Endothelial cell of umbilical vein (primary cell): ENCODE results near the gene PIF1. TPM values are rescaled to one million over a fixed set of nuclear protein-coding genes. Genes with fewer than 3 reads are reported as not detected.

Experiments used
- BruUV-seq: library from RNA; stranded (reverse); fragments of 400-500 nt; replicated peaks from 2 replicates; lab custom pipeline; 2021; lab: Mats Ljungman, UMichigan
- CTCF ChIA-PET: fragments of 300-600, 350-600 bp; sonication (Branson Sonifier 250); formaldehyde crosslinking; loops from one replicate; lab custom pipeline; 2021; ENCODE audit warnings: antibody characterized with exemption, inconsistent platforms; lab: Charles Lee
- POLR2A ChIA-PET: fragments of 300-600, 350-600 bp; sonication (Branson Sonifier 250); formaldehyde crosslinking; loops from one replicate; lab custom pipeline; 2021; ENCODE audit warnings: antibody characterized with exemption, inconsistent platforms; lab: Charles Lee
- DNase-seq: peaks from one replicate; pipeline ENCODE4 v3.0.0-alpha.2; 2011; ENCODE audit warnings: low read depth, low spot score
- FAIRE-seq: peaks from 2 replicates; lab custom pipeline; 2011; peaks lifted over from hg19 to GRCh38; lab: Jason Lieb, UNC
- H2AFZ ChIP-seq: 2 replicates; pipeline ENCODE4 v1.6.0; 2012; ENCODE audit warnings: low read depth, low read length, control low read depth, inconsistent platforms
- H3K27ac ChIP-seq: 2 replicates; pipeline ENCODE4 v1.5.1; 2011; ENCODE audit warnings: low read depth, mild to moderate bottlenecking, control low read depth, low read length, moderate library complexity; ENCODE audit not compliant: insufficient read depth
- H3K27me3 ChIP-seq, 2 experiments: 2 replicates each; pipeline versions ENCODE4 v1.6.0 to v1.6.1; 2011; ENCODE audit warnings: low read length in 2 of 2, mixed read lengths in 1 of 2; ENCODE audit not compliant: control insufficient read depth in 2 of 2, insufficient read depth in 2 of 2
- H3K36me3 ChIP-seq, 2 experiments: 2 replicates in 1 of 2; 3 replicates in 1 of 2; pipeline ENCODE4 v1.5.1; 2011; ENCODE audit warnings: low read length in 2 of 2, mild to moderate bottlenecking in 1 of 2, moderate library complexity in 1 of 2; ENCODE audit not compliant: control insufficient read depth in 2 of 2, insufficient read depth in 2 of 2; ENCODE audit errors: extremely low read depth in 1 of 2
- H3K4me1 ChIP-seq: 3 replicates; pipeline ENCODE4 v1.5.1; 2011; ENCODE audit warnings: mild to moderate bottlenecking, low read length; ENCODE audit not compliant: control insufficient read depth, insufficient read depth; ENCODE audit errors: extremely low read depth
- H3K4me2 ChIP-seq: 2 replicates; pipeline ENCODE4 v1.6.1; 2011; ENCODE audit warnings: low read length, control low read depth, mixed read lengths; ENCODE audit not compliant: insufficient read depth
- H3K4me3 ChIP-seq, 3 experiments: fragments of 200-600 bp in 1 of 3; sonication (generic), shearing (Covaris generic) in 1 of 3; replicated peaks in 1 of 3; 2 replicates each; pipeline ENCODE4 v1.5.1; 2011 to 2016; ENCODE audit warnings: control low read depth in 3 of 3, low read length in 3 of 3, mild to moderate bottlenecking in 2 of 3, inconsistent platforms in 1 of 3, low read depth in 1 of 3, moderate library complexity in 1 of 3; ENCODE audit not compliant: insufficient read depth in 1 of 3
- H3K79me2 ChIP-seq: 2 replicates; pipeline ENCODE4 v1.6.0; 2012; ENCODE audit warnings: low read length, inconsistent platforms; ENCODE audit not compliant: control insufficient read depth, insufficient read depth
- H3K9ac ChIP-seq: replicated peaks from 2 replicates; pipeline ENCODE3; 2011; ENCODE audit warnings: low read length, control low read depth; ENCODE audit not compliant: insufficient read depth; ENCODE audit errors: extremely low read depth
- H3K9me1 ChIP-seq: replicated peaks from 3 replicates; pipeline ENCODE4 v1.6.0; 2011; ENCODE audit warnings: mild to moderate bottlenecking, low read length; ENCODE audit not compliant: control insufficient read depth, insufficient read depth; ENCODE audit errors: extremely low read depth
- H3K9me3 ChIP-seq: replicated peaks from 2 replicates; pipeline ENCODE4 v1.5.1; 2012; ENCODE audit warnings: low read length, inconsistent platforms; ENCODE audit not compliant: control insufficient read depth, insufficient read depth
- H4K20me1 ChIP-seq: replicated peaks from 2 replicates; pipeline ENCODE3; 2011; ENCODE audit warnings: mild to moderate bottlenecking, low read length; ENCODE audit not compliant: control insufficient read depth, insufficient read depth; ENCODE audit errors: extremely low read depth
- EZH2 ChIP-seq: IDR thresholded peaks from 2 replicates; pipeline ENCODE4 v1.6.1; 2012; ENCODE audit warnings: borderline replicate concordance, low read depth, mild to moderate bottlenecking, moderate library complexity, low read length, inconsistent platforms; ENCODE audit not compliant: severe bottlenecking
- dilution Hi-C: fragments of 300-500 bp; cut with MboI; formaldehyde crosslinking; loops from one replicate; pipeline ENCODE4 v1.15.0; 2019; ENCODE audit warnings: low sequenced_read_pairs; ENCODE audit not compliant: extremely low pct_ligation_motif_present
- intact Hi-C: fragments of 100-400 bp; cut with micrococcal nuclease; formaldehyde crosslinking; loops from one replicate; pipeline ENCODE4 v1.10.0; 2022
- polyA plus RNA-seq, 4 experiments: library from polyadenylated mRNA; depleted of rRNA in 3 of 4; stranded (reverse) in 3 of 4; unstranded in 1 of 4; fragments of >200 nt; gene quantifications; 2 replicates each; pipeline versions ENCODE4 v1.2.1 to v1.2.3, GENCODE V29; 2011 to 2012; ENCODE audit warnings: missing spikeins in 1 of 4
- total RNA-seq: library from RNA; stranded (reverse); gene quantifications from 2 replicates; pipeline ENCODE4 v1.2.3, GENCODE V29; 2021

PIF1 gene
- total and polyA plus RNA-seq, 2 donors (not counting 3 experiments of a cell fraction or from before 2014, with no cell fraction given) = 18.6 to 52.7 TPM

DNA sequence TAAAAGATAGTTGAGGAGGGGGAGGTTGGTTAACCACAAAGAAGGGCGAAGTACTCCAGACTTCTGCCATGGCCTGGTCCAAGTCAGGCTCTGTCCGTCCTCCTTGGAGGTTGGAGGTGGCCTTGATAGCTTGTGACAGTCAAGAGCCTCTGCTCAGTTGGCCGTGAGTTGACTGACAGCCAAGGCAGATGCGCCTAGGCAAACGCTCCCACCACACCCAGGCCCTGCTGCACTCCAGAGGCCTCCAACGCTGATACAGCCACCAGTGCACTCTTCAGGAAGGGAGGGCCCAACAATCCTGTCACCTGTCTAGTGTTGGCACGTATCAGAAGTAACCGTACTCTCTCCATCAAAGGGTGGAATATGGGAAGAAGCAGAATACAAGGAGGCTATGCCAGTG, 59.4 kb downstream of the PIF1 start:
- no peak overlapping the region for H3K9ac ChIP-seq
- FAIRE-seq (no peak), DNase-seq (no peak)
- H3K4me1 ChIP-seq = no peaks in the 10 kb centered on the region
- no peak overlapping the region for H3K27ac ChIP-seq
- no peaks in the 10 kb centered on the region for H3K9me1 ChIP-seq
- no peak for TF ChIP-seq EZH2
- ChIA-PET CTCF (interaction anchor here (1.3 kb wide), 1 partner anchor 29 kb away, joined by 3 read pairs; no protein-coding TSS in a partner anchor), POLR2A (no interaction called here)
- H3K4me2 ChIP-seq = no peak overlapping the region
- dilution Hi-C loops (no loop called here), intact Hi-C loops (no loop called here)
- no peak overlapping the region for H3K4me3 ChIP-seq
- H3K79me2 ChIP-seq = no peaks in the 10 kb centered on the region
- no peaks in the 10 kb centered on the region for H3K36me3 ChIP-seq
- no peaks in the 10 kb centered on the region for H3K27me3 ChIP-seq
- H2AFZ ChIP-seq = no peak overlapping the region
- H3K9me3 ChIP-seq = no peaks in the 10 kb centered on the region
- BruUV-seq = no TSS peak
- no peaks in the 10 kb centered on the region for H4K20me1 ChIP-seq

Other genes with a start within 250 kb of the PIF1 start
- gene RBPMS2, start 50.1 kb downstream of the PIF1 start, total RNA-seq = 7.6 and 7.8 TPM in 2 replicates
- 2.3 TPM in 2 replicates for gene RBPMS2, start 50.1 kb downstream of the PIF1 start, polyA plus RNA-seq
- gene PLEKHO2, start 16.3 kb upstream of the PIF1 start, total RNA-seq = 20.7 and 24.9 TPM in 2 replicates
- 21.9 and 23.9 TPM in 2 replicates for gene PLEKHO2, start 16.3 kb upstream of the PIF1 start, polyA plus RNA-seq
- gene ANKDD1A, start 86.3 kb upstream of the PIF1 start, total RNA-seq = 2.4 and 2.6 TPM in 2 replicates
- gene ANKDD1A, start 86.3 kb upstream of the PIF1 start, polyA plus RNA-seq = 1.8 and 2.0 TPM in 2 replicates
- 75.3 and 82.5 TPM in 2 replicates for gene SPG21, start 164.3 kb upstream of the PIF1 start, total RNA-seq
- gene SPG21, start 164.3 kb upstream of the PIF1 start, polyA plus RNA-seq = 54.9 and 70.2 TPM in 2 replicates
- 13.6 and 20.4 TPM in 2 replicates for gene MTFMT, start 204.0 kb upstream of the PIF1 start, total RNA-seq
- 5.3 and 7.5 TPM in 2 replicates for gene MTFMT, start 204.0 kb upstream of the PIF1 start, polyA plus RNA-seq
- not detected in 2 replicates for gene SLC51B, start 219.7 kb upstream of the PIF1 start, total RNA-seq
- gene SLC51B, start 219.7 kb upstream of the PIF1 start, polyA plus RNA-seq = not detected in 2 replicates
- gene RASL12, start 242.3 kb upstream of the PIF1 start, total RNA-seq = not detected in 2 replicates
- not detected in 2 replicates for gene RASL12, start 242.3 kb upstream of the PIF1 start, polyA plus RNA-seq